Skin epidermis (tissue), 12 donors: Measurements from ENCODE around the gene C1QTNF6.
"Not testable (repeated sequence)": the region's sequence is repeated elsewhere in the genome, so short reads cannot be mapped to it uniquely, and the experiment has no call there.

ENCODE experiments used
- H3K27ac ChIP-seq, 21 experiments: fragments of 200-600 bp; sonication (generic) in 11 of 21; one replicate each; pipeline ENCODE4 v1.5.0; 2020; ENCODE audit warnings: mild to moderate bottlenecking in 3 of 21, inconsistent platforms in 2 of 21, moderate library complexity in 2 of 21
- H3K4me3 ChIP-seq, 7 experiments: fragments of 200-600 bp; sonication (generic) in 2 of 7; one replicate each; pipeline ENCODE4 v1.5.0; 2020; ENCODE audit warnings: inconsistent platforms in 2 of 7, mild to moderate bottlenecking in 2 of 7, moderate library complexity in 1 of 7

C1QTNF6 gene

GRCh38 chr22:37187891-37188761 lies at the start of gene C1QTNF6:
Gene C1QTNF6, minus strand, starts transcription at chr22:37188247. Its CDS starts 34 bp downstream, at chr22:37188213.
- peak within 1 kb of the TSS; percentile 24 to 93 (median 86) for H3K27ac ChIP-seq
- H3K4me3 ChIP-seq, result peak within 1 kb of the TSS; percentile 20 to 39 (median 24)

- Histone ChIP-seq H3K4me3 (no peak overlapping the region), H3K27ac (peak overlapping the region in 5 of 21 experiments; percentile 4 to 92 (median 32))
Measured at GRCh38 chr22:37235897-37236607, 48.0 kb upstream of the C1QTNF6 start.

- H3K4me3 ChIP-seq, result no peak overlapping the region
- H3K27ac ChIP-seq, result peak overlapping the region in 5 of 21 experiments; percentile 16 to 92 (median 32)
Measured at GRCh38 chr22:37234736-37235711, 47.0 kb upstream of the C1QTNF6 start.

- Histone ChIP-seq H3K4me3 (no peak overlapping the region), H3K27ac (peak overlapping the region in 4 of 21 experiments; percentile 16 to 92 (median 46))
Measured at GRCh38 chr22:37233751-37234631, 45.9 kb upstream of the C1QTNF6 start.

- peak overlapping the region in 3 of 21 experiments; percentile 32 to 92 (median 59) for H3K27ac ChIP-seq
- H3K4me3 ChIP-seq, result not testable (repeated sequence)
Measured at GRCh38 chr22:37233371-37233750, 45.3 kb upstream of the C1QTNF6 start.

- no peak overlapping the region for H3K4me3 ChIP-seq
- peak overlapping the region in 9 of 21 experiments; percentile 45 to 98 (median 88) for H3K27ac ChIP-seq
Measured at GRCh38 chr22:37232140-37232998, 44.3 kb upstream of the C1QTNF6 start.

- H3K27ac ChIP-seq, result peak overlapping the region in 14 of 21 experiments; percentile 24 to 98 (median 67)
- H3K4me3 ChIP-seq, result no peak overlapping the region
Measured at GRCh38 chr22:37231406-37232139, 43.5 kb upstream of the C1QTNF6 start.

- H3K27ac ChIP-seq, result peak overlapping the region in 15 of 21 experiments; percentile 41 to 98 (median 85)
- no peak overlapping the region for H3K4me3 ChIP-seq
Measured at GRCh38 chr22:37230673-37231405, 42.8 kb upstream of the C1QTNF6 start.

GRCh38 chr22:37229805-37230672 lies 42.0 kb upstream of the C1QTNF6 start:
- no peak overlapping the region for H3K4me3 ChIP-seq
- H3K27ac ChIP-seq, result peak overlapping the region in 19 of 21 experiments; percentile 58 to 98 (median 85)

- Histone ChIP-seq H3K27ac (peak overlapping the region; percentile 29 to 98 (median 82)), H3K4me3 (no peak overlapping the region)
Measured at GRCh38 chr22:37229012-37229804, 41.2 kb upstream of the C1QTNF6 start.

GRCh38 chr22:37228106-37229011 lies 40.3 kb upstream of the C1QTNF6 start:
- Histone ChIP-seq H3K4me3 (no peak overlapping the region), H3K27ac (peak overlapping the region in 20 of 21 experiments; percentile 29 to 98 (median 84))

GRCh38 chr22:37226514-37226913 lies 38.5 kb upstream of the C1QTNF6 start:
- no peak overlapping the region for H3K27ac ChIP-seq

GRCh38 chr22:37226087-37226486 lies 38.0 kb upstream of the C1QTNF6 start:
- no peak overlapping the region for H3K27ac ChIP-seq

More at GRCh38 chr22:37226514-37226913, 38.5 kb upstream of the C1QTNF6 start:
- no peak overlapping the region for H3K4me3 ChIP-seq

More at GRCh38 chr22:37226087-37226486, 38.0 kb upstream of the C1QTNF6 start:
- no peak overlapping the region for H3K4me3 ChIP-seq
